Putamen (tissue), 1 donor: Measurements from ENCODE around the gene ACIN1.

Experiments used
- DNase-seq: peaks from one replicate; pipeline ENCODE4 v3.0.0-alpha.2; 2016; ENCODE audit warnings: low spot score

Gene ACIN1

DNA sequence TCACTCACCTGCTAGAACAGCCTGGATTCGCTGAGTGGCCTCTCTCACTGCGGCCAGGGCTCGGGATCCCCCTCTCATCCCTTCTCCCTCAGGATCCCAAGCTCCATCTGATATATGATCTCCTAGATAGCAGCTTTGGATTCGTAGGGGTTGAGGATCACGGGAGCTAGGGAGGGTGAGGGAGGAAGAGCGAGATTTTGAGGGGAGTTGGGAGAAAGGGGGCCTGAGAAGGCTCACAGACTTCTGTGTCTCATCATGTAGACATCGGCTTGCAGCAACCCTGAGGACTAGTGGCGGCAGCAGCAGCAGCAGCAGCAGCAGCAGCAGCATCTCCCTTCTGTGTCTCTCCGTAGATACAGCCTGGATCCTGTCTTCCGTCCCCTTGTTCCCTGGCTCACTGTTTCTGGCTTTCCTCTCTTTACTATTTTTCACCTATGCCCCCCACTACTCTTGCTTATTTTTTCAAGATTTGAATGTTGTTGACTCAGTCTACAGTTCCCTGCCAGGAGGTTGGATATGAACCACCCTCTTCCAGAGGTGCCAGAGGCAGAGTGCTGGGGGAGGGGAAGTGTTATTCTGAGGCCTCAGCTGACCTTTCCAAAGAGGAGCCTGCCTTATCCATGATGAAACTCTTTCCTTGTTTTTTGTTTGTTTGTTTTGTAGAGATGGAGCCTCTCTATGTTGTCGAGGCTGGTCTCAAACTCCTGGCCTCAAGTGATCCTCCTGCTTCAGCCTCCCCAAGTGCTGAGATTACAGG, 9.8 kb upstream of the ACIN1 start, which contains the start of gene CIROP:
TSS of gene CIROP (minus strand) at position 399 of the 757 bp plus-strand sequence. CDS start at position 330, 69 bp downstream.
- DNase-seq = no peak

DNA sequence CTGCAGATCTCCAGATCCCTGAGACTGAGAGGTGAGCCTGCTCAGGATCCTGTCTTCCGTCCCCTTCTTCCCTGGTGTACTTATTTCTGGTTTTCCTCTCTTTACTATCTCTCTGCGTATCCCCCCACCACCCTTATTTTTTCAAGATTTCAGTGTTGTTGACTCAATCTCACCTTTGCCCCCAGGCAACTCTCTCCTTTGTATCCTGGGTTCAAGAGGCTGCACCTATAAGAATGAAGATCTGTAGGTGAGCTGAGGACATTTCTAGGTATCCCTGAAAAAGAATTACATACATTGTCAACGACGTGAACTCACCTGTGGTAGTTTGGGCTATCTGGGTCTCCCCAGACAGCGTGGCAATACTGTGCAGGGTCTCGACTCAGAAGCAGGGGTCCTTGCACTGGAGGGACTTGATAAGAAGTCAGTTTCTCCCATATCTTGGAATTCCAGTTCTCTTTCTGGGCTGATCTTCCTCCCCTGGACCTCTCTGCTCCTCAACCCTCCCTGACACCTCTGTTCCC, 9.2 kb upstream of the ACIN1 start:
- DNase-seq = no peak

- no peak for DNase-seq
These were observed 8.6 kb upstream of the ACIN1 start for GRCh38 chr14:23103581-23103980.

DNA sequence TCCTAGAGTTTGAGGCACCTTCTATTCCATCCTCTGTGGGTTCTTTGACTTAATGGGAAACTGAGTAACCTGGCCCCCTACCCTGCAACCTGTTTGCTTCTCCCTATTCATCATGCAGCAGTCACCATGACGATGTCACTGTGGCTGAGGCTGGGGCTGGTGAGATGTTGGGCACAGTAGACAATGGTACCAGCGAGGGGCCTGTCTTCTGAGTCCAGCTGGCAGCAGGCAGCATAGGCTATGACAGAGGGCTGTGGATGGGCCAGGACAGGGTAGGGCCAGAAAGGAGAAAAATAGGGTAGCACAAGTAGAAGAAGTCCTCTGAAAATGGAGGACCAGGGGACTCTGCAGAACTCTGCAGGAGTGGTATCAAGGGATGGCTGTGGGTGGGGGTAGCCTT, 7.9 kb upstream of the ACIN1 start:
- DNase-seq = no peak

DNA sequence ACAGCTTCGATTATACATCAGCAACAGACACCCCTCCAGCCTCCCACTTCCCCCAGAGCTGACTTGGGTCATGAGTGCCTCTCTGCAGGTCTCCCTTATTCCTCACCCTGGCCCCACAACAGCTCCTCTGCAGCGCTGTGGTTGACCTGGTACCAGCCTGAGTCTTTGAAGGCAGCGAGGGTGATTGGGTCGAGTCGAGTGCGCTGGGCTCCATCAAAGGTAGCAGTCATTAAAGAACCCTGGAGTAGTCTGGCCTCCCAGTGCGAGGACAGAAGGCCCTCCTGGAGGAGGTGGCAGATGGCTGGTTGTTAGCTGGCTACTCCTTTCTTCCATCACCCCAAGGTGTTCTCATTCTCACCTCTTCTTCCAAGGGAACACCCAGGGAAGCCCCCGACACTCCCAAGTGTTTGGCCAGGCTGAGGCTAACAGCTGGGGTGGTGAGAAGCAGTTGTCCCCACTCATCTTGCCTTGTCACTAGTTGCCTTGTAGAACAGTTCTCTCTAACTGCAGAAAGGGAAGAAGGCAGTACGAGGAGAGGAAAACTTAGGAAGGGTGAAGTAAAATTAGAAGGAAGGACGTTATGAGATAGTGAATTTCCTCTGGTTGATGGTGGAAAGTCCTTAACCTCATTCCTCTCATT, 7.2 kb upstream of the ACIN1 start:
- no peak for DNase-seq

GRCh38 chr14:23101213-23101970, 6.5 kb upstream of the ACIN1 start:
- DNase-seq = no peak

DNA sequence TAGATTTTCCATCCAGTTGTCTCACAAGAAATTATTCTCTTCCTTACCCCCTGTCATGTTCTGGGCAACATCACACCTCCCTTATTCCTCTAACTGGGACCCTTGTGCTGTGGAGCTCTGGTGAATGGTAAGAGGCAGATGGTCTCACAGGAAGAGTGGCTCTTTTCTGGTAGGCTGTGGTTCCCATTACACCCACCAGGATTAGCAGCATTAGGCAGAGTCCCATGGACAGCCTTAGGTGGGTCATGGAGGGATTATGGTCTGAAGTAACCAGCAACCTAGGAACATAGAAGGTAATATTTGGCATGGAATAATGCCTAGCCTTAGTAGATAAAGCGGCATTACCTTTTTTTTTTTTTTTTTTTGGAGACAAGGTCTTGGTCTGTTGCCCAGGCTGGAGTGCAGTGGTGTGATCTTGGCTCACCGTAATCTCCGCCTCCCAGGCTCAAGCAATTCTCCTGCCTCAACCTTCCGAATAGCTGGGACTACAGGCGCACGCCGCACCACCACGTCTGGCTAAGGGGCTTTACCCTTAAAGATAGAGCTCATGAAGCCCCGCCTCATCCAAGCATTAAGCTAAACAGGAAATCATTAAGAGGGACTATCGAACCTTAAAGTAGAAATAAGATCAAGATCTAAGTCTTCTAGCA, 4.4 kb upstream of the ACIN1 start:
- no peak for DNase-seq

GRCh38 chr14:23097786-23098185, 2.9 kb upstream of the ACIN1 start:
- no peak for DNase-seq

GRCh38 chr14:23095196-23096108, 516 bp upstream of the ACIN1 start, which contains the start of gene C14orf119:
C14orf119 (plus strand) TSS chr14:23095505; CDS start chr14:23097659, 2,154 bp downstream.
- peak; percentile 100 for DNase-seq

- no peak for DNase-seq
These were observed 808 bp downstream of the ACIN1 start for GRCh38 chr14:23093991-23094665.

DNA sequence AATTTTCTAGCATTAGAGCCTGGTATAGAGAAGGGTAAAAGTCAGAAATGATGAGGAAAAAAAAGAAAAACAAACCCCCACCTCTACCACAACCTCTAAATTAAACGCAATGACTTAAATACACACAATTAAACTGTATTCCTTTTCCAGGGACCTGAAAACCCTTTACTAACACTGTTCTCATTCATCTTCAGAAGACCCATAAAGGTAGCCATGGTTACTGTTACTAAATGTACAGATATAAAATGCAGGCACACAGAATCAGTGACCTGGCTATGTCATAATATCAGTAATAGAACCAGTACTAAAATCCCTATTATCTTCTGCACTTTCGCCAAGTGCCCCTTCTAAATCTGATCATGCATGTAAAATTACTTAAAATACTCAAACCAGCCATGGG, 1.4 kb downstream of the ACIN1 start:
- DNase-seq = no peak

DNA sequence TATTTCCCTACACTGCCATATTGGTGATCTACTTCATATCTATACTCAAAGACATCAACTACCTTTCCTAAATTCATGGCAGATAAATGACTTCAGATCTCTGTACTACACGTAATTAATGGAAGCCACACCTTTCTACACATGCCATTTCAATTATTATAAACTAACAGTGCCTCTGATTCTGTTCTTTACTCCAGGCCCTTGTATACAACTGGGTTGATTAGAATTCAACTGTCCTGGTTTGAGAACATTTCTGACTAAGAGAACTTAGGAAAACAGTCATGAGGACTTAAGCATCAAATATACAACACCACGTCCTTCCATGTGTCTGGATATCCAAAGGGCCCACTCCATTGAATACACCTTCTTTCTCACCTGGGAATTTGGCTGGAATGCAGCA, 1.8 kb downstream of the ACIN1 start:
- DNase-seq = no peak

- no peak for DNase-seq
These were observed 3.4 kb downstream of the ACIN1 start for GRCh38 chr14:23091294-23092225.

GRCh38 chr14:23090254-23090636, 4.7 kb downstream of the ACIN1 start:
- DNase-seq = no peak

GRCh38 chr14:23089498-23090253, 5.3 kb downstream of the ACIN1 start:
- no peak for DNase-seq

DNA sequence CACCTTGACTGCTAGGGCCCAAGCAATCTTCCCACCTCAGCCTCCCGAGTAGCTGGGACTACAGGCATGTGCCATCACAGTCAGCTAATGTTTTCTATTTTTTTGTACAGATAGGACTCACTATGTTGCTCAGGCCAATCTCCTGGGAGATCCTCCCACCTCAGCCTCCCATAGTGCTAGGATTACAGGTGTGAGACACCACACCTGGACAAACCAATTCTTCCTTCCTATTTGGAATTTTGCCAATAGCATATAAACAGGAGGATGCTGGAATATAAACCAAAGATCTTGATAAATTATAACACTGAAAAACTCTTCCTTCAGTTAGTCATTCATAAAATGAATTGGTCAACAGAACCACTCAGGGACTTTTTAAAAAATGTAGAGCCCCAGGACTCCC, 8.4 kb downstream of the ACIN1 start:
- no peak for DNase-seq

GRCh38 chr14:23085458-23085857, 9.5 kb downstream of the ACIN1 start:
- no peak for DNase-seq

DNA sequence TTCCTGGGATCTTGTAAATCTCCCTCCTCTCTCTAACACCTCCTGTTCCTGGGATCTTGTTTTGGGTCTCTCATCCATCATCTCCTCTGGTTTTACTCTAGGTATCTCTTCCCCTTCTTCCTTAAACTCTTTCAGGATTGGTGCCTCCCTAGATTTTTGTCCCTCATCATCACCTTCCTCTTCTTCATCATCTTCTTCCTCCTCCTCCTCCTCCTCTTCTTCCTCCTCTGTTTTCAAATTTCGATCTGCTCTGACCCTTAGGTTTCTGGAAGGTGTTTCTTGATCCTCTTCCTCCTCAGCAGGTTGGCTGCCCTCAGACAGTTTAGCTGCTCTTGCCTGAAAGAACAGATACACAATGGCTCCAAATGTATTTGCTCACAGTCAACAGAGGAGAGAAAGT, 14.5 kb downstream of the ACIN1 start:
- no peak for DNase-seq

DNA sequence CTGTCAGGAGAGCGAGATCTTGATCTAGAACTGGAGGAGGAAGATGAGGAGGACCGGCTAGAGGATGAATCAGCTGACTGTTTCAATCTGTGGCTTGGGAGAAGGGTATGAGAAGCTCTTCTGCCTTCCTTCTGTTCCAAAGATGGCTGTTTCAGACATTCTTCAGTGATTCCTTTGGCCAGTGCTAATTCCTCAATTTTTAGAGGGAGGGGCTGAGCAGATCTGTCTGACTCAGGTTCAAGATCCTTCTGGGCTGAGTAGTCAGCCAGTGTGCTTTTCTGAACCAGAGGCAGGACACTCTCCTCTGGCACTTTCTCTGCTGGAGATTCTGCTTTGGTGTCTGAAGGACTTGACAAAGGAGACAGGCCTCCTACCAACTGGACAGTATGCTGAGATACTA, 15.2 kb downstream of the ACIN1 start:
- no peak for DNase-seq
